ENCODE measurements around the gene SLC12A7.

The SLC12A7 gene

DNA sequence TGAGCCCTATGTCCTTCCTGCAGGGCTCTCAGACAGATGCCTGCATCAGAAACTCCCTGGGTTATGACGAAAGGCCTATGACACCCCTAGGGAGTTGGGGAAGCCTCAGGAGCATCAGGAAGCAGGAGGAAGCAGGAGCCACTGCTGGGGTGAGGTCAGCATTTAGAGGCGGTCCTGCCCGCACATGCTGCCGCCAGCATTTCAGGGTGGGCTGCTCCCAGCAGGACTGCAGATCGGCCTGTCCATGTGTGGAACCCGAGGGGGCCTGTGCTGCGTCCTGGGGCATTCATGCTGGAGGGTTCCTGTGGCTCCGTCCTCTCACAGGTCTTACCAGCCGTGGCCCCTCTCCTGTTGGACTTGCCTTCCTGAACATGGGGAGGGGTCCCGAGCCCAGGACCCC lies 96.4 kb downstream of the SLC12A7 start:
- DNase-seq: no peak

DNA sequence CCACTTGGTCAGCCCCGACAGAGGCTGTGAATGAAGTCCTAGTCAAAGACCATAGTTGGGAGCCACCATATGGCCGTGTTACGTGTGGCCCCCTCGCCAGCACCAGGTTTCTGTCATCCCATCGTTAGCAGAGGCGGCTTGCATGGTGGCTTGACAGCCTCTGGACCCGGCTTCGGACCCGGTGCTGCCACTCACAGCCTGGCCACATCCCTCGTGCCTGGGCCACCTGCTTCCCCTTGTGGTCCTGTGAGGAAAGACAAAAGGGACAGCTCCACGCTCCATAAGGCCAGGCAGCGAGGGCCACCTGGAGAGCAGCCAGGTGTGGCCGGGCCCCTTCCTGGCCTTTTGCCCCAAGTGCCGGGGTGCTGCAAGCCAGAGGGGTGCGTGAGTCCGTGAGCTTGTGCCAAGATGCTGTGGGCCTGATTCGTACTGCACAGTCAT lies 97.1 kb downstream of the SLC12A7 start:
- DNase-seq: no peak

DNA sequence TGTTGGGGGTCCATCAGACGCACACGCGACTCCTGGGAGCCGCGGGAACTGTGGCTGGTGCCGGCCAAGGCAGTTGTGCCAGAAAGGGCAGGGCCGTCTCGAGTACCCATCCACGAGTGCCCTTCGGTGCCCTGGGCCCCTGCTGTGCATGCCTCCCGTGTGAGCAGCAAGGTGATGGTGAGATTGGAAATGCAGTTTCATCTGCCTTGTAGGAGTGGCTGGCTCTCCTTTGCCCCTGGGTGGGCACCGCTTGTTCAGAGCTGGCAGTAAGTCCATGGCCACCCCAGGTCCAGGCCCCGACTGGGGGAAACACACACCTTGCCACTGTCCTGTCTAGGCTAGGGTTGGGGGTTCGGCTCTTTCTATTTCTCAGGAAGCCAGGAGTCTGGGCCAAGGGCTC lies 97.5 kb downstream of the SLC12A7 start:
- DNase-seq: no peak

DNA sequence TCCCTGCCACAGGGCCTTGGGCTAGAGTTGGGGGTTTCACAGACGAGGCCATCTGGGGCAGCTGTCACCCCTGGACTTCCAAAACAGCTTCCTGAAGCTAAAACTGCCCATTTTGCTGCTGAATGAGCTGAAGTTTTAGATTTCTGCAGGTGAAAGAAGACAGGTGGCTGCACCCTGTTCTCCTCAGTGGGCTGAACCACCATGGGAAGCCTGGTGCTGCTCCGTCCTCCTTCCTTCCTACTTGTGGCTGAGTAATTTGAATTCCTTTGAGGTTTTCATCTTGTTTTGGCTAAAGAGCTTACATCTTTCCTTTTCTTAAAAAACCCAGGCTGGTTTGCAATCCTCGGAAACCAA lies 97.9 kb downstream of the SLC12A7 start:
- no peak for DNase-seq

DNA sequence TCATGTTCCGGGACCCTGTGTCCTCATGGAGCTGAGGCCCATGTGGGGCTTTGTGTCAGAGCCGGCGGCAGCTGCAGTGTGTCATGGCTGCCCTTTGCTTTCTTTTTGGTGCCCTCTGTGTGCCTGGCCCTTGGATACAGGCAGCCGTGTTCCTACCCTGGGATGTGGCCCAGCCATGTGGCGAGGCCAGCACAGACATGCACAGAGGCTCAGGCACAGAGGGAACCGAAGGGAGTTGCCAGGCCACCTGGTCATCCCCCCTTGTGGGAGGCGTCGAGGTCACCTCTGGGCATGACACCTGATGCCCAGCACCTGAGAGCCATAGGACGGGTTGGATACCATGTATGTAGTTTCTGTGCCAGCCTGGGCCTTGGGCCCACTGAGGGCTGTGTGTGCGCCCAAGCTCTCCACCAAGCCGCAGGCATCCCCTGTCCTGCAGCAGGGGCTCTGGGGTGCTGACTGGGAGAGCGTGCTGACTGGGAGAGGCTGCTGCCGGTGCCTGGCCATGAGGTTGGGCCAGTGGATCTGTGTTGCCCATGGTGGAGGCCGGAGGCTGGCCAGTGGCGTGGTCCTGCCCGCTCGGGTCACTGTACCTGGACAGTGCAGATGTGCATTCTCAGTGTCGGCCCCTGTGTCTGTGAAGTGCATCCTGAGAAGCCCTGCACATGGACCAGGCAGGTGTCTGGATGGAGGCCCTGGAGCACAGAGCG lies 98.5 kb downstream of the SLC12A7 start:
- no peak for DNase-seq

DNA sequence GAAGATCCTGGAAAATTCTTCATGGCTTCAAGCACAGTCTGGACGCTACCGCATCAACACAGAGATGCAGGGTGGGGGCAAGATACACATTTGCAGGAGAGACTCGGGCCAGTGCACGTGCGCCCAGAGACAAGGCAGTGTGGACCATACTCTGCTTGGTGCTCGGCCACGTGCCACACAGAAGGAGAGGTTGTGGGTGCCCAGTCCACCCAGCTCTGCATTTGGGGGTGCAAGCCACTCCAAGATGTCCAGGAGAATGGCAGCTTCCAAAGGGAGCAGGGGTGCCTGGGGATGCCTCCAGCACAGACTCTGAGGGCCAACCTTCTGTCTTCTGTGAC lies 99.0 kb downstream of the SLC12A7 start:
- no peak for DNase-seq

DNA sequence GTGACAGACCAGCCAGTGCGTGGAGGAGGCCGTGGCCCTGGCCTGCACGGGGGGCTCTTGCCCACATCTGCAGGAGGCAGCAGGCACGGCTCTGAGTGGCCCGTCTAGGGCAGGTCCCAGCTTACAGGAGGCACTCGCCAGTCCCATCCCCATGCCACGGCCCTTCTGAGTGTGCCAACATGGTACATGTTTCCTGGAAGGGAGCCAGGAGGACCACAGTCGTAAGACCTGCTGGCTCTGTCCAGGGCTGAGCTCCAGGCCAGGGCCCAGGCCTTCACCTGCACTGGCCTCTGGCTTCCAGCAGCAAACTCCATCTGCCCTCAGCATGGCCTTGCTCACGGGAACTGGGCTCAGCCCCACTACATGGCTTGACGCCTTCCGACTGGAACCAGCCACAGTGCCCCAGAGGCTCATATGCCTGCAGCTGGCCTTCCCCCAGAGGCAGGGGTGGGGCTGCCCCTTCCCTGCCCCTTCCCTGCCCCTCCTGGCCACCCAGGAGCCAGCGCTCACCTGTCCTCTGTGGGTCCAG lies 99.5 kb downstream of the SLC12A7 start:
- no peak for DNase-seq

GRCh38 chr5:1011741-1012312 lies 100.0 kb downstream of the SLC12A7 start:
- DNase-seq: no peak

- peak; percentile 17 to 49 for DNase-seq
Observed at GRCh38 chr5:1011226-1011631, 100.6 kb downstream of the SLC12A7 start.

DNA sequence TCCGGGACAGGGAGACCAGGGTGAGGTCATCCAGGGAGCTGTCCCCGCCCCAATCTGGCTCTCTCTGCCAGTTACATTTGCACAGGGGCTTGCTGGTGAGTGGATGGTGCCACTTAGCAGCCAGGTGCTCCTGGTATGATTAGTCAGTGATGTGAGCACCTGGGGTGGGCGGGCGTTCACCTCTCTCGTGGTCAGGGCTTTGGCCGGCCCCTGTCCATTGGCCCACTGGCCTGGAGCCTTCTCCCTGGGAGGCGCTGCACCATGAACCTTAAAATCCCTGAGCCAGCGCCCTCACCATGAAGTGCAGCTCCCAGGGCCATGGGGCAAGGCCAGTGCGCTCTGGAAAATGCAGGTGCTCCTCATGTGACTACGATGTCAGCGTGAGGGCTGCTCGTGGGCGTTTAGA lies 101.2 kb downstream of the SLC12A7 start:
- DNase-seq: peak in 1 of 2 donors; percentile 0

- DNase-seq: peak in 1 of 2 donors; percentile 0
Observed at GRCh38 chr5:1010181-1010510, 101.7 kb downstream of the SLC12A7 start.

GRCh38 chr5:1009359-1010180 lies 102.3 kb downstream of the SLC12A7 start:
- DNase-seq: peak in 1 of 2 donors; percentile 0

- peak; percentile 35 to 40 for DNase-seq
Observed at GRCh38 chr5:1008451-1009358, 103.2 kb downstream of the SLC12A7 start, which contains the start of gene NKD2. TSS of gene NKD2 (plus strand) at chr5:1008802. CDS start at chr5:1009058, 256 bp downstream.

GRCh38 chr5:1007681-1008450 lies 104.0 kb downstream of the SLC12A7 start:
- DNase-seq: no peak

GRCh38 chr5:1007221-1007680 lies 104.6 kb downstream of the SLC12A7 start:
- DNase-seq: no peak

GRCh38 chr5:1006656-1007071 lies 105.2 kb downstream of the SLC12A7 start:
- DNase-seq: no peak

GRCh38 chr5:1005904-1006655 lies 105.8 kb downstream of the SLC12A7 start:
- no peak for DNase-seq

GRCh38 chr5:1005249-1005851 lies 106.5 kb downstream of the SLC12A7 start:
- no peak for DNase-seq

DNA sequence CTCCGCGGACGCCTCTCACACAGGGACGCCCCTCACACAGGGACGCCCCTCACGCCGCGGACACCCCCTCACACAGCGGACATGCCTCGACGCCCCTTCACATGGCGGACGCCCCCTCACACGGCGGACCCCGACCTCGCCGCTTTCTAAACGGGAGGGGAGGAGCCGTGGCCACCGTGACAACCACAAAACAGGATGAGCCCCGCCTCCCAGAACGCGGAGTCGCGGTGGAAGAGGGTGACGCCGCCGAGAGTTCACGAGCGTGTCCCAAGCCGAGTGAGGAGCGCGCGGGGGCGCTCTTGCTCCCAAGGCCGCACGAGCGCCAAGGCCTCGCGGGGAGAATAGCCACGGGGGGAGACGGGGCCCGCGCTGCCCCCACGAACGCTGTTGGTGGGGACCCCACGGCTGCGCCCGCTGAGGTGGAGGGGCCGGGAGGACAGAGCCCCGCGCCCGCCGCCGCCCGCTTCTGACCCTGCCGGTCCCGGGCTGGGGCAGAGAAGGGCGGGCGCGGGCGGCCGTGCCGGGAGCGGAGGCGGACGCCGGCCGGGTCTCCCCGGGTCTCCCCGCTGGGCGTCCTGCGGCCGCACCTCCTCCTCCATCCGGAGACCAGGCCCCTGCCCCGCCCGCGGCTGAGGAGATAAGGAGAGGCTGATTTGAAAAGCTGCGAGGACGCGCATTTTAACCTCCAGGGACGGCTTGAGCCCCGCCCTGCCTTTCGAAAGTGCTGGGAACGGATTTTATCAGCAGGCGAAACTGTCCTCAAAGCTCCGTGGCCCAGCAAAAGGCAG lies 107.2 kb downstream of the SLC12A7 start:
- peak; percentile 52 to 54 for DNase-seq

All from activated CD4-positive, alpha-beta T cell treated with anti-CD3 and anti-CD28 coated beads for 4 hours (primary cell).